A549 treated with Hydrocortisone at 1 μM for 4 hours (cell line): ENCODE data around the gene CTSZ. TPM values are rescaled to one million over a fixed set of nuclear protein-coding genes. Genes with fewer than 3 reads are reported as not detected.

ENCODE experiments used
- total RNA-seq: library from RNA; stranded (reverse); fragments of 200-300 nt; extraction: Qiagen RNA extraction; gene quantifications from 5 replicates; pipeline ENCODE4 v1.2.3, GENCODE V29; 2022

Gene CTSZ
- total RNA-seq = 165 to 188 TPM (median 181 TPM) in 5 replicates

DNA sequence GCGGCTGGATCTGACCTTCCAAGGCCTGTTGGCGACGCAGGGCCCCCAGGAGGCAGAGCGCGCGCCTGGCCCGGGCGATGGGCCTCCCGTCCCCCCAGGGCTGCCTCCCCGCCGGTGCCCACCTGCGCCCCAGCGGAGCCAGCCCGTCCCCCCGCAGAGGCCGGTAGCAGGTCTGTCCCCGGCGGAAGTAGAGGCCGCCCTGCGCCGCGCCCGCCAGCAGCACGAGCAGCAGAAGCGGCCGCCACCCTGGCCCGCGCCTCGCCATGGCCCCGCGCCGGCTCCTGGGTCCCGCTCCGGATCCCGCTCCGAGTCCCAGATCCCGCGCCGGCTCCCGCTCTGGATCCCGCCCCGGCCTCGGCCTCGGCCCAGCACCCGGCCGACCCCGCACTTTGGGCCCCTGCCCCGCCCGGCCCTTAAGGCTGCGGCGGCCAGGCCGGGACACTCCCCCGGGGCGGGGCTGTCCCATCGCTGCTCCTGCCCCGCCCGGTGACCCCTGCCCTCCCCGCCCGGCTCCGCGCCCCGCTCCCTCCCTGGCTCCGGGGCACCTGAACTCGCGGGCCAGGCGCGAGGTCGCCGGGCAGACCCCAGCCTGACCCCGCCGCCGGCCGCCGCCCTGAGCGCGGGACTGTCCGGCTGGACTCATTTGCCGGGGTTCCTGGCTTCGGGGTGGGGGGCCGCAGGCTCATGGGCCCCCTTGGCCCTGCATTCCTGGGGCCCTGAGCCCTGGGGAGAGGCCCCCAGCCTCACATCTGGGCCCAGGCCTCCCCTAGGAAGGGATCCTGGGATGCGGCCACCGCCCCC lies at the start of gene CTSZ:
Gene CTSZ (minus strand): TSS at position 391 of the 801 bp plus-strand sequence. CDS start 126 bp downstream, at position 265.

DNA sequence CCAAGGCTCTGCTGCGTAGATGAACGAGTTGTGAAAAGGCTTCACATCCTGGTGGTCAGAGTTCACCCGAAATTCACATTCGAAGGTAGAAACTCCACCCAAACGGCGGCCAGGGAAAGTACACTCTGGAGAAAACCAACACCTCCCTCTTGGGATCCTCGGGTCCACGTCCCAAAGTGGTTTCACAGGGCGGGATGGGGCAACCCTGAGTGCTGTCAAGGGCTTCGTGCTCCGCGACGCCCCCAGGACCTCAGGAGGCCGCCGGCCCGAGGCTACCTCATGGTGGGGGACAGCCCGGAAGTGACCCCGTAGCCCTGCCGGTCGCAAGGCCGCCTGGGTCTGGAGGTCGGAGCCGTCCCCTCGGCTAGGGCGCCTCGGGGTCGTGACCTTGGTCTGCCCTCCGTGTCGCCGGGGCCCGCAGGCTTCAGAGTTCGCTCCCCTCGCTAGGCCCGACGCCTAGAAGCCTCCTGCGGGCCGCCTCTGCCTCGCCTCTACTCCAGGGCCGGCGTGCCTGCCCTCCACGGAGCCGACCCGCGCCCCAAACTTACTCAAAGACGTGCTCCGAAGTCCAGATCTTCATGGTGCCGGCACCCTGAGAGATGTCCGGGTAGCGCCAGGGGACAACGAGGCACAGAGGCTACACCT lies 35.2 kb upstream of the CTSZ start, which contains the start of gene PRELID3B:
Gene PRELID3B (minus strand): TSS at position 636 of the 645 bp plus-strand sequence. CDS start 56 bp downstream, at position 580.

DNA sequence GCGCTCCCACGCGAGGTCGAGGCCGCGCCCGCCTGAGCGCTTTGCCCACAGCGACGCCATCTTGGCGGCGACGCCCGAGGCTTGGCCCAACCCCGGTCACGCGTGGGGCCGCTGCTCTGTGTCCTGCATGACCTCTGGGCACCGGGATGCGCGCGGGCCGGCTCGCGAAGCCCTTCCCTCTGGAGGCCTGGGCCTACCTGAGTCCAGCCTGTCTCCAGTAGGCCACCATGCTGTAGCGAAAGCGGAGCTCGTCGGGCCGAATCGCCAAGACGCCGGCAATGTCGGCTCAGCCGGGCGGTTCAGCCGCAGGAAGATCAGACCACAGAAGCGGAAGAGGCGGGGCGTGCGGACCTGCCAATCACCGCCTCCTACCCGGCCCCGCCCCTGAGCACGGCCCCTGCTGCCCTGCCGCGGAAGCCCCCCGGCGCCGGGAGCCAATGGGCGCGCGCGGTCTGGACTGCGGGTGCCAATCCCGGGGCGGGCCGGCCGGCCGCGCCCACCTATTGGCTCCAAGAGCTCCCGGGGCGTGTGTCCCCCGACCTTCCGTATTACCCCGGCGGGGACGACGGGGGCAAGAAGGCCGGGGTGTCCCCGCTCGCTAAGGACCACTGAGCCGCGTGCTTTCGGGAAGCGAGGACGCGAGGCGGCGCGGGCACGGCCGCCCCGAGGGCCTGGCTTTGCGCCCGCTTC lies 25.1 kb upstream of the CTSZ start, which contains the start of gene ATP5F1E:
Gene ATP5F1E (minus strand): TSS at position 313 of the 690 bp plus-strand sequence. CDS start 84 bp downstream, at position 229.

DNA sequence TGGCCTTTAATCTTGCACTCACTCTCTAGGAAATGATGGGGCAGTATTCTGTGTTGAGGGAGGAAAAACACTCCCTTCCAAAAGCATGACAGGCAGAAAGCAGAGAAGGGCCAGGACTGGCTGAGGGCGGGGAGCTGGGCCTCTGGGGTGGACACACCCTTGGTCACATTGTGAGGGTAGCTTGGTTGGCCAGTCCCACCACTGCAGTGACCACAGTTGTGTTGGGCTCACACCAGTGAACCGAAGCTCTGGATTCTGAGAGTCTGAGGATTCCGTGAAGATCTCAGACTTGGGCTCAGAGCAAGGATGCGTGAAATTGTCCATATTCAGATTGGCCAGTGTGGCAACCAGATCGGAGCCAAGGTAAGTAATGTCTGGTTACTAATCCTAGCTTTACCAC lies 12.2 kb upstream of the CTSZ start, which contains the start of gene TUBB1:
Gene TUBB1 (plus strand): TSS at position 213 of the 400 bp plus-strand sequence. CDS start 94 bp downstream, at position 307.

DNA sequence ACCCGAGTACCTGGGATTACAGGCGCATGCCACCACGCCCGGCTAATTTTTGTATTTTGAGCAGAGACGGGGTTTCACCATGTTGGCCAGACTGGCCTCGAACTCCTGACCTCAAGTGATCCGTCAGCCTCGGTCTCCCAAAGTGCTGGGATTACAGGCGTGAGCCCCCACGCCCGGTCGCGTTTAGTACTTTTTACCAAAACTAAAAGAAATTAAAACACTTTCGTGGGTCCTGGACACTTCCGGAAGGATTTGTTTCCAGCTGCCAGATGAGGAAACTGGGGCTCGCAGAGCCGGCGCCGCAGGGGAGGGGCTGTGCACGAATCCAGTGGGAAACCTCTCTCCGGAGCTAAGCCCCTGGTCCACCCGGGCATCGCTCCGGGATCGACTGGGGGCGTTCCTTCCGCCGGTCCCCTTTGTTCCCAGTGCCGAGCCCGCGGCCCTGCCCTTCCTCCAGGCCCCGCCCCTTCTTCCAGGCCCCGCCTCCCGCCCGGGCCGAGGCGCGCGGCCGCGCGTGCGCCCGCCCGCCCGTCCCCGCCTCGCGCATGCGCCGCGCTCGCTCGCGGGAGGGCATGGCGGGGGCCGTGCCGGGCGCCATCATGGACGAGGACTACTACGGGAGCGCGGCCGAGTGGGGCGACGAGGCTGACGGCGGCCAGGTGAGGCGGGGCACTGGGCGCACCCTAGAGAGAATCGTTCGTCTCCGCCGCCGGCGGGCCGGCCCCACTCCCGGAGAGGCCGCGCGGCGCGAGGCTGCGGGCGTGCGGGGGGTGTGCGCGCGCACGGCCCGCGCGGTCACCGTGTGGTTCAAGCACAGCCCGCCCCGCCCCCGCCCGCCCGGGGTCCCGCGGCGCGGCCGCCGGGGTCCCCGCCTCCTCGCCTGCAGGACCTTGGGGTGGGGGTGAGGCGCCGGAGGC lies 26.1 kb downstream of the CTSZ start, which contains the start of gene NELFCD:
Gene NELFCD (plus strand): TSS at position 546 of the 917 bp plus-strand sequence. CDS start 54 bp downstream, at position 600.

Other genes with a start within 250 kb of the CTSZ start
- not detected in 5 replicates for gene GNAS-AS1, start 156.4 kb downstream of the CTSZ start, total RNA-seq
- 705 to 765 TPM (median 723 TPM) in 5 replicates for gene GNAS, start 154.5 kb downstream of the CTSZ start, total RNA-seq
- 40.0 to 46.7 TPM (median 44.1 TPM) in 5 replicates for gene NELFCD, start 26.0 kb downstream of the CTSZ start, total RNA-seq
- 0.02 to 0.03 TPM (median 0.03 TPM) in 3 of 5 replicates, not detected in the others for gene TUBB1, start 12.2 kb upstream of the CTSZ start, total RNA-seq
- 83.5 to 115 TPM (median 99.6 TPM) in 5 replicates for gene ATP5F1E, start 25.1 kb upstream of the CTSZ start, total RNA-seq
- 53.6 to 74.2 TPM (median 62.1 TPM) in 5 replicates for gene PRELID3B, start 35.5 kb upstream of the CTSZ start, total RNA-seq
- gene ZNF831, start 156.6 kb upstream of the CTSZ start, total RNA-seq = not detected in 5 replicates